OCI-LY1 (cell line): ENCODE results near the gene MDGA2.

Experiments
- H2AFZ ChIP-seq: fragments of 200-600 bp; sonication (generic), shearing (Covaris generic); 2 replicates; pipeline ENCODE4 v1.6.0; 2014; ENCODE audit warnings: antibody characterized with exemption, mild to moderate bottlenecking, low read length
- H3F3A ChIP-seq: fragments of 200-600 bp; sonication (generic), shearing (Covaris generic); 2 replicates; pipeline ENCODE4 v1.6.0; 2014; ENCODE audit warnings: mild to moderate bottlenecking, antibody characterized with exemption, low read length, moderate library complexity; ENCODE audit not compliant: insufficient read depth
- H3K27ac ChIP-seq: fragments of 200-600 bp; sonication (generic); 2 replicates; pipeline ENCODE4 v1.5.1; 2014; ENCODE audit warnings: low read length, mixed run types, mild to moderate bottlenecking, low read depth; ENCODE audit not compliant: poor library complexity, severe bottlenecking
- H3K27me3 ChIP-seq: fragments of 200-600 bp; sonication (generic); 2 replicates; pipeline ENCODE4 v1.6.0; 2014; ENCODE audit warnings: antibody characterized with exemption, mild to moderate bottlenecking, low read length, moderate library complexity; ENCODE audit not compliant: insufficient read depth
- H3K36me3 ChIP-seq: fragments of 200-600 bp; sonication (generic); 2 replicates; pipeline ENCODE4 v1.6.1; 2014; ENCODE audit warnings: mild to moderate bottlenecking, antibody characterized with exemption, low read length, moderate library complexity, mixed read lengths; ENCODE audit not compliant: insufficient read depth
- H3K4me1 ChIP-seq: fragments of 200-600 bp; sonication (generic); 2 replicates; pipeline ENCODE4 v1.5.1; 2014; ENCODE audit warnings: mild to moderate bottlenecking, low read length, moderate library complexity; ENCODE audit not compliant: insufficient read depth, severe bottlenecking
- H3K4me2 ChIP-seq: fragments of 200-600 bp; sonication (generic), shearing (Covaris generic); 2 replicates; pipeline ENCODE4 v1.6.1; 2014; ENCODE audit warnings: low read length
- H3K4me3 ChIP-seq: fragments of 200-600 bp; sonication (generic); 2 replicates; pipeline ENCODE4 v1.5.1; 2014; ENCODE audit warnings: low read length, low read depth, mild to moderate bottlenecking, mixed read lengths; ENCODE audit not compliant: poor library complexity, severe bottlenecking
- H3K79me2 ChIP-seq: fragments of 200-600 bp; shearing (Covaris generic); 2 replicates; pipeline ENCODE4 v1.6.1; 2016; ENCODE audit warnings: mixed run types, low read length, mixed read lengths; ENCODE audit not compliant: insufficient read depth
- H3K9ac ChIP-seq: fragments of 200-600 bp; sonication (generic), shearing (Covaris generic); 2 replicates; pipeline ENCODE4 v1.6.1; 2014; ENCODE audit warnings: mild to moderate bottlenecking, low read length, mixed read lengths
- H3K9me2 ChIP-seq: fragments of 200-600 bp; sonication (generic), shearing (Covaris generic); 2 replicates; pipeline ENCODE4 v1.6.1; 2014; ENCODE audit warnings: low read depth, mild to moderate bottlenecking, low read length, mixed read lengths
- H3K9me3 ChIP-seq: fragments of 200-600 bp; shearing (Covaris generic); 2 replicates; pipeline ENCODE4 v1.6.1; 2014; ENCODE audit warnings: low read length, mixed read lengths
- H4K20me1 ChIP-seq: fragments of 200-600 bp; sonication (generic), shearing (Covaris generic); 2 replicates; pipeline ENCODE4 v1.6.0; 2016; ENCODE audit warnings: mild to moderate bottlenecking, low read length; ENCODE audit not compliant: insufficient read depth
- CTCF ChIP-seq: fragments of 200-600 bp; sonication (generic), shearing (Covaris generic); IDR thresholded peaks from 2 replicates; pipeline ENCODE4 v1.5.1; 2017; ENCODE audit warnings: mild to moderate bottlenecking, antibody characterized with exemption, low read length, moderate library complexity, mixed read lengths
- EZH2 ChIP-seq: fragments of 200-600 bp; sonication (generic), shearing (Covaris generic); IDR thresholded peaks from 2 replicates; pipeline ENCODE4 v1.8.0; 2017; ENCODE audit warnings: borderline replicate concordance, mixed run types, mild to moderate bottlenecking, antibody characterized with exemption, low read length, moderate library complexity, mixed read lengths

The MDGA2 gene

GRCh38 chr14:47471075-47471474 lies 204.3 kb downstream of the MDGA2 start:
- no peaks in the 10 kb centered on the region for H3K36me3 ChIP-seq
- no peaks in the 10 kb centered on the region for H4K20me1 ChIP-seq
- H3K27me3 ChIP-seq: no peaks in the 10 kb centered on the region
- no peak overlapping the region for H3K9ac ChIP-seq
- H3K9me2 ChIP-seq: no peaks in the 10 kb centered on the region
- H3K27ac ChIP-seq: no peak overlapping the region
- no peak overlapping the region for H3K4me3 ChIP-seq
- no peak overlapping the region for H2AFZ ChIP-seq
- TF ChIP-seq CTCF (no peak), EZH2 (no peak)
- H3K79me2 ChIP-seq: no peaks in the 10 kb centered on the region
- no peaks in the 10 kb centered on the region for H3K9me3 ChIP-seq
- no peaks in the 10 kb centered on the region for H3K4me1 ChIP-seq
- no peaks in the 10 kb centered on the region for H3F3A ChIP-seq
- no peak overlapping the region for H3K4me2 ChIP-seq

DNA sequence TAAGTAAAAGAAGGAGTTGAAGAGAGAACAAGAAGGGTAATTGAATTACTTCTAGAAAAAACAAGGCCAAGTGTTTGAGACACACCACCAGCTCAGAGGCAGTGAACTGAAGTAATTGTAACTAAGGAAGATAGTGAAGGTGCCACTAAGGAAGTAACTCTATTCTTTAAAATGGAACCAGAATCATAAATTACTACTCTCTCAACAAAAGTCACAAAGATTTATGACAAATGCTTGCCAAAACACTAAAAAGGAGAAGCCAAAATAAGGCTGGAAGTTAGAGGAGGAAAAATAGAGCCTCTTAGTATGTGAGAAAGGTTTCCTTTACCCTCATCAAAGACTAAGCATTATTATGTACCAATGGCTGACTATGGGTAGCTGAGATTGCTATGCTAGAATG lies 208.5 kb downstream of the MDGA2 start:
- Histone ChIP-seq H3K4me3 (no peak overlapping the region), H3K9me3 (no peaks in the 10 kb centered on the region), H3K36me3 (no peaks in the 10 kb centered on the region), H3F3A (no peaks in the 10 kb centered on the region), H3K79me2 (no peaks in the 10 kb centered on the region), H3K4me2 (no peak overlapping the region), H3K27me3 (no peaks in the 10 kb centered on the region), H3K27ac (no peak overlapping the region), H3K9me2 (no peaks in the 10 kb centered on the region), H3K4me1 (no peaks in the 10 kb centered on the region), H2AFZ (no peak overlapping the region), H3K9ac (no peak overlapping the region), H4K20me1 (no peaks in the 10 kb centered on the region)
- no peak for TF ChIP-seq EZH2
- TF ChIP-seq CTCF: no peak

- Histone ChIP-seq H3K36me3 (no peaks in the 10 kb centered on the region), H3K9me3 (no peaks in the 10 kb centered on the region), H2AFZ (no peak overlapping the region), H3K79me2 (no peaks in the 10 kb centered on the region), H3K4me1 (no peaks in the 10 kb centered on the region), H3K9ac (no peak overlapping the region), H3K27ac (no peak overlapping the region), H4K20me1 (no peaks in the 10 kb centered on the region), H3F3A (no peaks in the 10 kb centered on the region), H3K9me2 (no peaks in the 10 kb centered on the region), H3K27me3 (no peaks in the 10 kb centered on the region), H3K4me3 (no peak overlapping the region), H3K4me2 (no peak overlapping the region)
- TF ChIP-seq EZH2 (no peak), CTCF (no peak)
Measured at GRCh38 chr14:47454025-47454424, 221.4 kb downstream of the MDGA2 start.
